ENCODE data around the gene CCKAR.

DNA sequence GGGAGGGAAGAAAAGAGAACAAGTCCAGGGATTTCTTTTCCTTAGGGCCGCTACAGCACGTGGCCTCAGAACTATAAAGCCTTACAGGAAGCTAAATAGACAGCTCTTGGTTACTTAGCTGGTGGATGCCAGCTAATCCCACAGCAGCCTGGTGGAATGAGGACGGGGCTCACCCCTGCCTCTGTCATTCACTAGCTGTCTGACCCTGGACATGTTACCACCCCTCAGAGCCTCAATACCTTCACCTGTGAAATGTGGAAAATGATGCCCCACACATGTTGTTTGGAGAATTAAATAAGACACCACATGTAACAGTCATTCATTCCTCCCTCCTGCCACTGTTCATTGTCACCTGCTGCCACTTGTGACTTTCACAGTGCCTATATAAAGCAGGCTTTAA lies 15.7 kb downstream of the CCKAR start:
- TF ChIP-seq, protein P1, sequence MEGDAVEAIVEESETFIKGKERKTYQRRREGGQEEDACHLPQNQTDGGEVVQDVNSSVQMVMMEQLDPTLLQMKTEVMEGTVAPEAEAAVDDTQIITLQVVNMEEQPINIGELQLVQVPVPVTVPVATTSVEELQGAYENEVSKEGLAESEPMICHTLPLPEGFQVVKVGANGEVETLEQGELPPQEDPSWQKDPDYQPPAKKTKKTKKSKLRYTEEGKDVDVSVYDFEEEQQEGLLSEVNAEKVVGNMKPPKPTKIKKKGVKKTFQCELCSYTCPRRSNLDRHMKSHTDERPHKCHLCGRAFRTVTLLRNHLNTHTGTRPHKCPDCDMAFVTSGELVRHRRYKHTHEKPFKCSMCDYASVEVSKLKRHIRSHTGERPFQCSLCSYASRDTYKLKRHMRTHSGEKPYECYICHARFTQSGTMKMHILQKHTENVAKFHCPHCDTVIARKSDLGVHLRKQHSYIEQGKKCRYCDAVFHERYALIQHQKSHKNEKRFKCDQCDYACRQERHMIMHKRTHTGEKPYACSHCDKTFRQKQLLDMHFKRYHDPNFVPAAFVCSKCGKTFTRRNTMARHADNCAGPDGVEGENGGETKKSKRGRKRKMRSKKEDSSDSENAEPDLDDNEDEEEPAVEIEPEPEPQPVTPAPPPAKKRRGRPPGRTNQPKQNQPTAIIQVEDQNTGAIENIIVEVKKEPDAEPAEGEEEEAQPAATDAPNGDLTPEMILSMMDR (IDR thresholded peaks at IDR 0.05; ENCODE audit: borderline replicate concordance, extremely low read depth, low read length, poor library complexity, severe bottlenecking), result no peak
- no peak for TF ChIP-seq EZH2 (IDR thresholded peaks at IDR 0.05; ENCODE audit: borderline replicate concordance, low read depth, low read length, severe bottlenecking)
